ENCODE measurements around the gene CD200R1L. TPM values are rescaled to one million over a fixed set of nuclear protein-coding genes. Genes with fewer than 3 reads are reported as not detected.
A peak's percentile ranks its signal among the peaks of the same experiment; 100 is the strongest.

CD200R1L gene
- total RNA-seq, 5 donors from 2014 or later (not counting 1 experiment from before 2014, with no cell fraction given), result not detected

DNA sequence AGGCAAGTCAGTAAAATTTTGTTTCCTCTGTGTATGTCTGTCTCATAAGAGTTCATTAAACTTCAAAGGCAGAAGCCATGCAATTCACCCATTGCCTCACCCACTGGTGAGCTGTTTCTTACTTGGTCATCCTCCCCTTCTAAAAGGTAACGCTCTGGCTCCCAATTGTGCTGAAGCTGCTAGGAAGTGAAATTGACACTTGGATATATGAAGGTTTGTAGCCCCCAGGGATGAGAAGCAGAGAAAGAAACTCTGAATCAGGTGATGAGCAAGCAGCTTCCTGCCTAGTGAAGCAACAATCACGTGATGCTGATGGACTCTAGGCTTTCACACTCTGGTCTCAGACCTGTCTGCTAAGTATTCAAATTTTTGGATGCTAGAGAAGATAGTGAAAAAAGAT lies 70.7 kb downstream of the CD200R1L start:
- DNase-seq (peak in 1 of 35 experiments; percentile 6), ATAC-seq (replicated peaks in 1 of 4) (no peak)
- Histone ChIP-seq H3K4me1 (ENCODE audit: control insufficient read depth in 1 of 2, extremely low read depth in 1 of 2, insufficient read depth in 2 of 2, low read length in 2 of 2) (peaks cover 5 to 30% of the 10 kb centered on the region in 2 experiments), H3K9me3 (no peaks in the 10 kb centered on the region), H3K27me3 (replicated peaks in 1 of 2; ENCODE audit: control insufficient read depth in 2 of 2, extremely low read depth in 1 of 2, insufficient read depth in 2 of 2, low read length in 1 of 2) (no peaks in the 10 kb centered on the region), H3K4me3 (ENCODE audit: control insufficient read depth in 1 of 2, extremely low read depth in 1 of 2, low read length in 1 of 2) (no peak overlapping the region), H3K36me3 (ENCODE audit: control insufficient read depth in 2 of 2, extremely low read depth in 1 of 2, insufficient read depth in 1 of 2, low read length in 1 of 2) (no peaks in the 10 kb centered on the region), H3K27ac (ENCODE audit: low read length) (no peak overlapping the region)
- Mint-ChIP-seq H3K4me1 (peaks cover 19 to 49% (median 25%) of the 10 kb centered on the region in 3 donors), H3K9me3 (no peaks in the 10 kb centered on the region), H3K27ac (peak overlapping the region; percentile 17 to 23), H3K36me3 (no peaks in the 10 kb centered on the region), H3K4me3 (no peak overlapping the region), H3K27me3 (no peaks in the 10 kb centered on the region)
- ChIA-PET POLR2A (no interaction called here), CTCF (no interaction called here)
- no CpG with 5 or more reads among the region's 2 CpGs for WGBS (ENCODE audit: insufficient coverage)

DNA sequence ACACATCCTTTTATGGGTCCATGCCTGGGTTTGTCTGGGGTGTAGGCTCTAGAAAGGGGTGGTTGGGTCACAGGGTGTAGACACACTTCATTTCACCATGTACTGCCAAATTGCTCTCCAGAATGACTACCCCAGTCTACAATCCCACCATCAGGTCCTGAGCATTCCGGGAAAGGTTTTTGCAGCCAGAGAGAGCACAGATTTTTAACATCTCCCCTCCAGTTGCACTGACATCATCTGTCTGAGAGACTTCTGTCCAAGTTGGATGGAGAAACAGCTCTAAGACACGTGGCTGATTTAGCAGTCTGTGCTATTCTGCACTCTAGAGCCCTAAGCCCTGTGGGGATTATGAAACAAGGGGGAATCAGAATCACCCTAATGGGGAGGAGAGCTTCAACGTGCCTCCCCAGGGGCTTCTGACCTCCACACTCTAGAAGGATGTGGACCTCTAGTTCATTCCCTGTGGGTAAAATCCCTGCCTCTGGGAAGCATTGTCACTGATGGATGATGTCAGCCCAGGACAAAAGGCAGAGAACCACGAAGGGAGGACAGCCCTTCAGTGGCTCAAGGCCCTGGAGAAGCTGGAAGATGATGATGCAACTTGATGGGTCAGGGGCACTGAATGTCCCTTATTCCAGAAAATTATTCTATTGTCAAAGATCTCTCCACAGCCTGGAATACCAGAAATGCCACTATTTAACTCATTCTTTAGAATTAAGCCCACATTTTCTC lies 71.5 kb downstream of the CD200R1L start:
- Histone ChIP-seq H3K27me3 (replicated peaks in 1 of 2; ENCODE audit: control insufficient read depth in 2 of 2, extremely low read depth in 1 of 2, insufficient read depth in 2 of 2, low read length in 1 of 2) (no peaks in the 10 kb centered on the region), H3K4me3 (ENCODE audit: control insufficient read depth in 1 of 2, extremely low read depth in 1 of 2, low read length in 1 of 2) (no peak overlapping the region), H3K36me3 (ENCODE audit: control insufficient read depth in 2 of 2, extremely low read depth in 1 of 2, insufficient read depth in 1 of 2, low read length in 1 of 2) (no peaks in the 10 kb centered on the region), H3K9me3 (no peaks in the 10 kb centered on the region), H3K27ac (ENCODE audit: low read length) (no peak overlapping the region), H3K4me1 (ENCODE audit: control insufficient read depth in 1 of 2, extremely low read depth in 1 of 2, insufficient read depth in 2 of 2, low read length in 2 of 2) (peaks cover 5 to 30% of the 10 kb centered on the region in 2 experiments)
- DNase-seq (no peak), ATAC-seq (replicated peaks in 1 of 4) (no peak)
- ChIA-PET POLR2A (no interaction called here), CTCF (interaction anchor here in 1 of 2 donors (1.0 kb wide), 1 partner anchor 40 kb away, joined by 4 read pairs; no protein-coding TSS in a partner anchor)
- Mint-ChIP-seq H3K27ac (peak overlapping the region in 1 of 2 donors; percentile 88), H3K4me1 (peaks cover 19 to 55% (median 26%) of the 10 kb centered on the region in 3 donors), H3K9me3 (no peaks in the 10 kb centered on the region), H3K27me3 (no peaks in the 10 kb centered on the region), H3K36me3 (no peaks in the 10 kb centered on the region), H3K4me3 (no peak overlapping the region)
- 70% methylated on average over 2 of the region's 4 CpGs for WGBS (ENCODE audit: insufficient coverage)

DNA sequence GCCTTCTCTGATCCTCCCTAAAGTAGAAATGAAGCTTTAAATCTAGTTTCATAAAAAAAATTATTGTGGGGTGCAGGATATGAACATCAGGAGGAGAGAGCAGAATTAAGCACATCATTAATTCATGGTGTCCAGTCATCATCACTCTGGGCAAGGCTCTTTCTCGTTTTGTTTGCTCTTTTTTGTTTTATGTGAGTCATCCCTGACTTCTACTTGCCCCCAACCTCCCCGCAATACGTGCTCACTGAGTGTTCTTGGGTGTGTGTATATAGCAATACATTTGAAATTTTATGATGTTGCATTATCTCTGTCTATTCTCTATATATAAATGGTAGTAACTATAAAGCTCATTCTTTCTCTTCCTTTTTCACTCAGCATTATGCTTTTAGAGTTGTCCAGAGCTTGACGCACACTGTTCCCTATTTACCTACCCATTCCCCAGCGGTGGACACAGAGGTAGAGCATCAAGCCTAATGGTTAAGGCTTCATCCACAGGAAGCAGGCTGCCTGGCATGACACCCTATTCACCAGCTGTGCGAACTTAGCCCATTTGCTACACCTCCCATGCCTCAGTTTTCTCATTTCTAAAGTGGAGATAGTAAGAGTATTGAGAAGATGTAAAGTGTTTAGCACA lies 72.3 kb downstream of the CD200R1L start:
- peaks cover 5 to 30% of the 10 kb centered on the region in 2 experiments for H3K4me1 ChIP-seq (ENCODE audit: control insufficient read depth in 1 of 2, extremely low read depth in 1 of 2, insufficient read depth in 2 of 2, low read length in 2 of 2)
- Mint-ChIP-seq H3K36me3 (no peaks in the 10 kb centered on the region), H3K27ac (peak overlapping the region; percentile 59 to 88), H3K9me3 (no peaks in the 10 kb centered on the region), H3K4me1 (peaks cover 19 to 62% (median 31%) of the 10 kb centered on the region in 3 donors), H3K4me3 (no peak overlapping the region), H3K27me3 (no peaks in the 10 kb centered on the region)
- H3K27me3 ChIP-seq (replicated peaks in 1 of 2; ENCODE audit: control insufficient read depth in 2 of 2, extremely low read depth in 1 of 2, insufficient read depth in 2 of 2, low read length in 1 of 2), result no peaks in the 10 kb centered on the region
- H3K27ac ChIP-seq (ENCODE audit: low read length), result peak overlapping the region; percentile 38
- ATAC-seq (replicated peaks in 1 of 4), result peak in 2 of 4 experiments; percentile 37 to 49
- H3K9me3 ChIP-seq, result no peaks in the 10 kb centered on the region
- CTCF ChIA-PET, result interaction anchor here (0.7 to 1.5 kb wide), 4 partner anchors 11 to 40 kb away, joined by 3 to 11 read pairs (median 4); no protein-coding TSS in a partner anchor
- no peak for DNase-seq
- H3K36me3 ChIP-seq (ENCODE audit: control insufficient read depth in 2 of 2, extremely low read depth in 1 of 2, insufficient read depth in 1 of 2, low read length in 1 of 2), result no peaks in the 10 kb centered on the region
- no peak overlapping the region for H3K4me3 ChIP-seq (ENCODE audit: control insufficient read depth in 1 of 2, extremely low read depth in 1 of 2, low read length in 1 of 2)
- POLR2A ChIA-PET, result interaction anchor here in 1 of 2 donors (1.0 kb wide), 1 partner anchor 73 kb away, joined by 3 read pairs; no protein-coding TSS in a partner anchor
- 95% methylated on average over 2 of the region's 6 CpGs for WGBS (ENCODE audit: insufficient coverage)

DNA sequence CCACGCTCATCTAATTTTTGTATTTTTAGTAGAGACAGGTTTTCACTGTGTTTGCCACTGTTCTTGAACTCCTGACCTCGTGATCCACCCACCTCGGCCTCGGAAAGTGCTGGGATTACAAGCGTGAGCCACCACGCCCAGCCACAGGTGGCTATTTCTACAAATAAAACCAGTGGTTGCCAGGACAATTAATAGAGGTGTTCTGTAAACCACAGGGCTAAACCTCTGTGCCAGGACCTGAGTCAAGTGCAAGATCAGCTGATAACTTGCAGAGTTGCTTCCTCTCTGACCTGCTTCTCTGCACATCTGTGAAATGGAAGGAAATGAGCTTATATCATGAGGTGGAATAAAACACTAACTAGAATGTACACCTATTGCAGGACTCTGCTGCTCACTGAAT lies 72.8 kb downstream of the CD200R1L start:
- Histone ChIP-seq H3K4me1 (ENCODE audit: control insufficient read depth in 1 of 2, extremely low read depth in 1 of 2, insufficient read depth in 2 of 2, low read length in 2 of 2) (peaks cover 5 to 30% of the 10 kb centered on the region in 2 experiments), H3K4me3 (ENCODE audit: control insufficient read depth in 1 of 2, extremely low read depth in 1 of 2, low read length in 1 of 2) (no peak overlapping the region), H3K36me3 (ENCODE audit: control insufficient read depth in 2 of 2, extremely low read depth in 1 of 2, insufficient read depth in 1 of 2, low read length in 1 of 2) (no peaks in the 10 kb centered on the region), H3K9me3 (no peaks in the 10 kb centered on the region), H3K27me3 (replicated peaks in 1 of 2; ENCODE audit: control insufficient read depth in 2 of 2, extremely low read depth in 1 of 2, insufficient read depth in 2 of 2, low read length in 1 of 2) (no peaks in the 10 kb centered on the region), H3K27ac (ENCODE audit: low read length) (peak overlapping the region; percentile 38)
- Mint-ChIP-seq H3K9me3 (no peaks in the 10 kb centered on the region), H3K36me3 (no peaks in the 10 kb centered on the region), H3K4me1 (peaks cover 19 to 64% (median 32%) of the 10 kb centered on the region in 3 donors), H3K27me3 (no peaks in the 10 kb centered on the region), H3K4me3 (peak overlapping the region in 2 of 3 donors; percentile 17 to 18), H3K27ac (peak overlapping the region; percentile 59 to 88)
- ATAC-seq (replicated peaks in 1 of 4) (peak; percentile 55 to 85 (median 74)), DNase-seq (peak in 18 of 35 experiments; percentile 1 to 46 (median 7))
- WGBS (ENCODE audit: insufficient coverage), result 13% methylated on average over 4 of the region's 6 CpGs
- CTCF ChIA-PET, result interaction anchor here (0.7 to 1.5 kb wide), 4 partner anchors 11 to 39 kb away, joined by 3 to 11 read pairs (median 4); no protein-coding TSS in a partner anchor
- POLR2A ChIA-PET, result interaction anchor here in 1 of 2 donors (1.0 to 1.1 kb wide), 2 partner anchors 35 to 74 kb away, joined by 3 to 4 read pairs; no protein-coding TSS in a partner anchor

DNA sequence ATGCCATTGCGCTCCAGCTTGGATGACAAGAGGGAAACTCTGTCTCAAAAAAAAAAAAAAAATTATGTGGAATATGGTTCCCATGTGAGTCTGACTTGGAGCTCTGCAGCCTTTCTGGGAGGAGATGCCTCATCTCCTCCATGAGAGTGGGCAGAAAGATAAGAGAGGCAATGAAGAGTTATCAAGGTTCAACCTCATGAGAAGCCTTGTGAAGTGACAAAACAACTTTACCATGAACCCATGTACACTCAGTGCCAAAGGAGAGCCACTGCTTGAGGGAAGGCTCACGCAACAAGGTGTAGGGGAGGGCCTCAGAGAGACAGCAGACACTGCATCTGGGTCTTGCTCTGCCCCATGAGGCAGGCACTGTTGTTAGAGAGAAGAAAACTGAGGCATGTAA lies 75.7 kb downstream of the CD200R1L start:
- Histone ChIP-seq H3K36me3 (ENCODE audit: control insufficient read depth in 2 of 2, extremely low read depth in 1 of 2, insufficient read depth in 1 of 2, low read length in 1 of 2) (no peaks in the 10 kb centered on the region), H3K27ac (ENCODE audit: low read length) (no peak overlapping the region), H3K27me3 (replicated peaks in 1 of 2; ENCODE audit: control insufficient read depth in 2 of 2, extremely low read depth in 1 of 2, insufficient read depth in 2 of 2, low read length in 1 of 2) (no peaks in the 10 kb centered on the region), H3K9me3 (no peaks in the 10 kb centered on the region), H3K4me1 (ENCODE audit: control insufficient read depth in 1 of 2, extremely low read depth in 1 of 2, insufficient read depth in 2 of 2, low read length in 2 of 2) (peaks cover 5 to 28% of the 10 kb centered on the region in 2 experiments), H3K4me3 (ENCODE audit: control insufficient read depth in 1 of 2, extremely low read depth in 1 of 2, low read length in 1 of 2) (no peak overlapping the region)
- Mint-ChIP-seq H3K4me3 (no peak overlapping the region), H3K27ac (no peak overlapping the region), H3K4me1 (peaks cover 19 to 61% (median 28%) of the 10 kb centered on the region in 3 donors), H3K9me3 (no peaks in the 10 kb centered on the region), H3K27me3 (no peaks in the 10 kb centered on the region), H3K36me3 (no peaks in the 10 kb centered on the region)
- ChIA-PET CTCF (interaction anchor here in 1 of 2 donors (0.7 kb wide), 2 partner anchors 17 to 25 kb away, joined by 4 to 8 read pairs; no protein-coding TSS in a partner anchor), POLR2A (no interaction called here)
- no peak for DNase-seq
- WGBS (ENCODE audit: insufficient coverage), result 100% methylated on average over 1 of the region's 2 CpGs
- no peak for ATAC-seq (replicated peaks in 1 of 4)

DNA sequence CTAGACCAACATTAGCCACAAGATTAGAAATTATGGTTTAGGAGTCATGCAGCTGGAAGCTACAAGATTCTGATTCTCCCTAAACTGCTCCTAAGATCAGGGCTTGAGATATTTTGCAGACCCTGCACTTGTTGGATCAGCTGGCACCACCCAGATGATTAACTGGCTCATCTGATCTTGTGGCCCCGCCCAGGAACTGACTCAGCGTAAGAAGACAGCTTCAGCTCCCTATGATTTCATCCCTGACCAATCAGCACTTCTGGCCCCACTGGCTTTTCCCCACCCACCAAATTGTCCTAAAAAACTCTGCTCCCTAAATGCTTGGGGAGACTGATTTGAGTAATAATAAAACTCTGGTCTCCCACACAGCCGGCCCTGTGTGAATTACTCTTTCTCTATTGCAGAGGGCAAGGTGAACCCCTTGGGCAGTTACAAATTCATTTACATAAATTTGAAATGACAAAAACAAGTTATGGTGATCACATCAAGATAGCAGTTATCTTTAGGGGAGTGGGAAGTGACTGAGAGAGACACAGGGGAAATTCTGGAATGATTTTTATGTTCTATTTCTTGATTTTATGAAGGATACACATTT lies 76.5 kb downstream of the CD200R1L start:
- POLR2A ChIA-PET, result interaction anchor here in 1 of 2 donors (0.6 kb wide), 2 partner anchors 30 to 795 kb away, joined by 3 read pairs; no protein-coding TSS in a partner anchor
- peaks cover 5 to 23% of the 10 kb centered on the region in 2 experiments for H3K4me1 ChIP-seq (ENCODE audit: control insufficient read depth in 1 of 2, extremely low read depth in 1 of 2, insufficient read depth in 2 of 2, low read length in 2 of 2)
- no peak overlapping the region for H3K27ac ChIP-seq (ENCODE audit: low read length)
- ATAC-seq (replicated peaks in 1 of 4) (no peak), DNase-seq (no peak)
- no peaks in the 10 kb centered on the region for H3K27me3 Mint-ChIP-seq
- no peak overlapping the region for H3K27ac Mint-ChIP-seq
- no peaks in the 10 kb centered on the region for H3K36me3 Mint-ChIP-seq
- no peaks in the 10 kb centered on the region for H3K36me3 ChIP-seq (ENCODE audit: control insufficient read depth in 2 of 2, extremely low read depth in 1 of 2, insufficient read depth in 1 of 2, low read length in 1 of 2)
- WGBS (ENCODE audit: insufficient coverage), result 100% methylated on average over 1 of the region's 3 CpGs
- CTCF ChIA-PET, result interaction anchor here in 1 of 2 donors (0.7 kb wide), 1 partner anchor 26 kb away, joined by 4 read pairs; no protein-coding TSS in a partner anchor
- no peaks in the 10 kb centered on the region for H3K27me3 ChIP-seq (replicated peaks in 1 of 2; ENCODE audit: control insufficient read depth in 2 of 2, extremely low read depth in 1 of 2, insufficient read depth in 2 of 2, low read length in 1 of 2)
- peaks cover 19 to 53% (median 22%) of the 10 kb centered on the region in 3 donors for H3K4me1 Mint-ChIP-seq
- H3K4me3 Mint-ChIP-seq, result no peak overlapping the region
- no peak overlapping the region for H3K4me3 ChIP-seq (ENCODE audit: control insufficient read depth in 1 of 2, extremely low read depth in 1 of 2, low read length in 1 of 2)
- no peaks in the 10 kb centered on the region for H3K9me3 ChIP-seq
- H3K9me3 Mint-ChIP-seq, result no peaks in the 10 kb centered on the region

Measured in T-cell (primary cell).